NCI-H748 (cell line): ENCODE measurements around the gene LZTFL1.

Source experiments
- DNase-seq: peaks from one replicate; lab custom pipeline; 2025; ENCODE audit not compliant: unreplicated experiment; lab: John Stamatoyannopoulos, UW

LZTFL1 gene

DNA sequence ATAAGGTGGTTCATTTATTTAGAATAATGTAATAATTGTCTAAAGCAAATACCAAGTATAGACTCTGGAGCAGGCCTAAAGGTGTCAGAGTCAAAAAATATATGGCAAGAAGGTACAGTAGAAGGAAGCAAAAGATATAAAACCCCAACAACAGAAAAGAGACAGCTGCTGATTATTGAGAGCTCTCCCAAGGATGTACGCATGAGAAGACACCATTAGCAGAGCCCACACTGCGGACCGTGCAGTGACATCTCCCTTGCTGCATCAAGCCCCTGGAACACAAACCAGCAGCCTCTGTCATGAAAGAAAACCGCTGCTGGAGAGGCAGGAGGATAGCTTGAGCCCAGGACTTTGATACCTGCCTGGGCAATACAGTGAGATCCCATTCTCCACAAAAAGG lies 27.6 kb downstream of the LZTFL1 start:
- DNase-seq, result no peak

DNA sequence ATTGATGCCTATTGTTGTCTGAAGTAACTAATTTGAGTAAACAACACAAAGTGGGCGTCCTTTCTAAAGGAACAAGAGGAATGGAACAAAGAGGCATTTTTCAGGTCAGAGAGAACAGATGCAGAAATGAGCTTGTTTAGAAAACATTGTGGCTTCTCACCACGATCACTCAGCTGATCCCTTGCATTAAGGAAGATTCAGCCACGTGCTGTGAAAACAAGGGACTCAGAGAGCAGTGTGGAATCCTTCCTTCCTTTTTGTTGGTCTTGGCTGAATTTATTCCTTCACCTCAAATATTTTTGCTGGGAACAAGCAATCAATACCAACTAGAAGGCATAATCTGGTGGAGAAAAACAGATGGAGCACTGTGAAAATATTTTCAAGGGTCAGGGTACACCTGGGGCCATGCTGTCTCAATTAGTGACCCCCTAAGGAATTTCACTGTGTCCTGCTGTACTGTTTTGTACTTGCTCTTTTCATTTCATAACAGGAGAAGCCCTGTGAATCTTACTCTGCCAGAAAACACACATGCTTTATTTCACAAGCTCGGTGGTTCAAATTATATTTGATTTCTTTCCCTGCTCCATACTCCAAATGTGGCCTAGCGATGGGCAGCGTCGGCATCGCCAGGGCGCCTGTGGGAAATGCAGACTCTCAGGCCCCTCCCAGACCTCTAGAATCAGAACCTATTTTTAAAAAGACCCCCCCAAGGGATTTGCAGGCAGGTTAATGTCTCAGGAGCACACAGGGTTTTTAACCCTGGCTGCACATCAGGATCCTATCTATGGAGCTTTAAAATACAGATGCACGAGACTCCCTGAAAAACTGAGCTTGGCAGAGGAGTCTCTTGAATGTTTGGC lies 34.0 kb downstream of the LZTFL1 start:
- peak; percentile 88 for DNase-seq

DNA sequence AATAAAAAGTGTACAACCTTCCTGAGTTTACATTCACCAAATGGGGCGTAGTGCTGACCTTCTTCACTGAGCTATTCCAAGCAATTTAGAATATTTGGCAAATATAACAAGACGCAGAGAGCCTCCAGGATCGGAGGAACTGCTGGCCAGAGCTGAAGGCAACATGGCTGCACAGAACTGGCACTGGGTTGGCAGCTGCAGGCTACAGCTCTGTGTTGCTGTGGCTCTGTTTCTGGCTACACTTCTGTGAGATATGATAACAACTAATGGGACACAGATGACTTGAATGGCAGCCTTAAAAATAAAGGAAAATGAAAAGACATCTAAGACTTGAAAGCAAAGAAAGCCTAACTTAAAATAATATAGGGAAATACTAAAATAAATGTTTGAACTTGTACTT lies 34.8 kb downstream of the LZTFL1 start:
- DNase-seq, result peak; percentile 50

DNA sequence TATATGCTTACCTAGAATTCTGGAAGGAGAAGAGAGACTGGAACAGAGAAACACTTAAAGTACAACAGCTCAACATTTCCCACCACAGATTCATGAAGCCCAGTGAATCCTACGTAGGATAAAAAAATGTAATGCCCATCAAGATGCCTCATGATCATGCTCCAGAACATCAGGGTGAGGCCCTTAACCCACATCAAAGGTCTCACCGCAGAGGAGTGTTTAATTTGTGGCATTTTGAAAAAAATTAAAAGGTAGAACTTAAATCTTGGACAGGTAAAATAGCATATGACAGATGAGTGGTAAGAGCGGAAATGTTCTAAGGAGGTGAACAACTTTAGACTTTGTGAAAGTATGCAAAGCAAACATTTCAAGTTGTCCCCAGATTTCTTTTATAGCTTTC lies 35.8 kb downstream of the LZTFL1 start:
- DNase-seq, result no peak

DNA sequence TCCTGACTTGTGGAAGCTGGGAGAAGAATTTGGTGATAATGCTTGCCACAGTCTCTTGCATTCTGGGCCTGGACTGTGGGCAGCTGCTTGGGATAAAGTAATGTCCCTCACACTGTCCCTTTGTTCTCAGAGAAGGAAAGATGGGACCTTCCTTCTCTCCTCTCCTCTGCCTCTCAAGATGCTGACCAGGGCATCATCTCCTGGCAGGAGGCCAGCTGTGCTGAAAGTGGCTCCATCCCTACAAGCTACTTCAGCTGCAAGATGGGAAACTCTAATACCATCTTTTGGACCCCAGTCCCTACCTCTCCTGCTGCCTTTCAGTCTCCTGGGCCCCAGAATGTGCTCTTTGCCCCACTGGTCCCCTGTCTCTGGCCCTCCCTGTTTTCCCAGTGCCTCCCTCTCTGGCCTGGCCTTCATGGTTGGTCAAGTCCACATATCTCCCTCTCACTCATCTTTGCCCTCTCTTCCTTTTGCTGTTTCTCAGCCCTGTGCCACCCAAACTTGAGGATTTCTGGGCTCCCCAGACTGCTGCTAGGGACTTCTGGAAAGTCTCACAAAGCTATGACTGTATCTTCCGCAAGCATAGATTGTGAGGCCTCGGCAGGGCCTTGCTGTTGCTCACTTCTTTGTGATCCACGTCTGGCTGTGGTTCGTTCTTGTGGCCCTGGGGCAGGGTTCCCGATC lies 38.5 kb downstream of the LZTFL1 start:
- DNase-seq, result no peak

DNA sequence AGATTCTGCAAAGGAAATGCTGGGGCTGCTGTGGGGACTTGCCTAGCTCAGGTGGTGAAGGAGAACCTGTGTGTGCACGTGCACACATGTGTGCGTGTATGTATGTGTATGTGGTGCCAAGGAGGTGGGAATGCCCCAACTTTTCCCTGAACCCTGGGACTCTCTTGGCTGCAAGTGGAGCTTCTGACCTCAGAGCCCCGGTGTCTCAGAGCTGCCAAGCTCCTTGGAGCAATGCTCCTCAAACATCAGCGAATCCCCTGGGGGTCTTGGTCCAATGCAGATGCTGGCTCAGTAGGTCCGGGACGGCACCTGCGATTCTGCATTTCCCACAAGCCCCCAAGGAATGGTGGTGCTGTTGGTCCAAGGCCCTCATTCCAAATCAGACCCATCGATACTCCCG lies 39.8 kb downstream of the LZTFL1 start:
- no peak for DNase-seq

DNA sequence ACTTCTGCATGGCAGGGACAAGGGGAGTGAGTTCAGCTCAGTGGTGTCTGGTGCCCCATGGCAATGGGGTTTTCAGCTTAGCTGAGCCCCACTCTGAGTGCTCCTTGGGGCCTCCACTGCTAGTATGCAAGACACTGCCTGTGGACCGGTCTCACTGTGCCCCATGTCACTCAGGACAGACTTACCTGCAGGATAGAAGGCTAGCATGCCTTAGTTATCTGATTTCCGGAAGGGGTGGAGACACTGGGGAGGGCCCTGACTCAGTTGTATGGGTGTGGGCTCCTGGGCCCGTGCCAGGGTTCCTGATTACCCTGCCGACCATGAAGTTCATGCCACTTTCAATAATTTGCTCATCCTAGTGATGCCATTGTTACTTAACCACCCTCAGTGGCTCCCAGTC lies 41.3 kb downstream of the LZTFL1 start:
- no peak for DNase-seq

DNA sequence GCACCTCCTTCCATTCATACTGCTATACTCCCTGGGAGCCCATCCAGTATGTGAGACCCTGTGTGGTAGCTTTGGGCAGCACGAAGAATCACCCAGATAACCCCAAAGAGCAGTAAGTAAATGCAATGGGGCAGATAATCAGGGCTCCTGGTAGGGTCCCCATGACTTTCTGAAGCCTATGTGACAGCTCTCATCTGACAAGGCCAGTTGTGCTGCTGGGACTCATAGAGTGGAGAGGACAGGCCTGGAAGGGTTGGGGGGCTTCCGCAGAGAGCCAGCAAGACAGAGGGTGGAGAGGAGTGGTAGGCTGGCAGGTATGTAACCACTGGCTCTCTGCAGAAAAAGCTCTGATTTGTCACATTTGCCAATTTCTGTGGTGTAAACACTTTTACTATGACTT lies 42.3 kb downstream of the LZTFL1 start:
- no peak for DNase-seq

DNA sequence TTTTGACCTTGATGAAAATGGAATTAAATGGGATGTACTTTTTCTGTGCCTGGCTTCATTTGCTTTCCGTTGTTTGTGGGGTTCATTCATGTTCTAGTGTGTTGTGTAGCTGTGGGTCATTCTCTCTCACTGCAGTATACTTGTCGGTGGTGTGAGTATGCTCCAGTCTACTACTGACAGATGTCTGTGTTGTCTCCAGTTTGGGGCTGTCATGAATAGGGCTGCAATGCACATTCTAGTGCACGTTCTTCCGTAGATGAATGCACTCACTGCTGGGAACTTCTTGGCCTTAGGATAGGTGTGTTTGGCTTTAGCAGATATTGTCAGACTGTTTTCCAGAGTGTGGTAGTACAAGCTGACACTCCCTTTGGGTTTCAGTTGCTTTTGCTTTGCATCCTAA lies 43.9 kb downstream of the LZTFL1 start:
- no peak for DNase-seq

DNA sequence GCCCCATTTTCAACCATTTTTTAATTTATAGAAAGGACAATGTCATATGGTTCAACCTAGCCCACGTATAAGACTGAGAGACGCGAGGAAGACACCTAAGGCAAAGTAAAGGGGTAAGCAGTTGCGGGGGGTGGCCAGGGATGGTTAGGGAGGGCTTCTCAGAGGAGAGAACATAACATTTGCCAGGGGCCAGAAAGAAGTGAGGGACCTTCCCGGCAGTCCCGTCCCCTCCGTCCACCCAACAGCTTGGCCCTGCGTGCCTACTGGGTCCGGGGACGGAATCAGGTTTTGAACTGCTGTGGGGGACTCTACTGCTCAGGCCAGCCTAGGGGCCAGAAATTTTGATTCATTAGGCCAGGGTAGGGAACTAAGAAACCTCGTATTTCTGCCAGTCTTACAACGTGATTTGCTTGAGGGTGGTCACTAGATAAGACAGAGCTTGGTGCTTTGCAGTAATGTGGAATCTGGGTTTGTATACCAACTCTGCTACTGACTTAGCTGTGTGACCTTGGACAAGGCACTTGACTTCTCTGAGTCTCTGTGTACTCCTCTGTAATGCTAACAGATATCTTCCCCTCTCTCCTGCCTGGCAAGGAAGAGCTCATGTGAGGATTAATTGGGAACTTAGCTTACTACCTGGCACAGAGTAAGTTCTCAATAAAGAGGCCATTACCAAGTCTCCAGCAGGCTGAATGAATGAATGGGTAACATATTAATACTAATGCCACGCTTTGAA lies 44.8 kb downstream of the LZTFL1 start:
- DNase-seq, result no peak

DNA sequence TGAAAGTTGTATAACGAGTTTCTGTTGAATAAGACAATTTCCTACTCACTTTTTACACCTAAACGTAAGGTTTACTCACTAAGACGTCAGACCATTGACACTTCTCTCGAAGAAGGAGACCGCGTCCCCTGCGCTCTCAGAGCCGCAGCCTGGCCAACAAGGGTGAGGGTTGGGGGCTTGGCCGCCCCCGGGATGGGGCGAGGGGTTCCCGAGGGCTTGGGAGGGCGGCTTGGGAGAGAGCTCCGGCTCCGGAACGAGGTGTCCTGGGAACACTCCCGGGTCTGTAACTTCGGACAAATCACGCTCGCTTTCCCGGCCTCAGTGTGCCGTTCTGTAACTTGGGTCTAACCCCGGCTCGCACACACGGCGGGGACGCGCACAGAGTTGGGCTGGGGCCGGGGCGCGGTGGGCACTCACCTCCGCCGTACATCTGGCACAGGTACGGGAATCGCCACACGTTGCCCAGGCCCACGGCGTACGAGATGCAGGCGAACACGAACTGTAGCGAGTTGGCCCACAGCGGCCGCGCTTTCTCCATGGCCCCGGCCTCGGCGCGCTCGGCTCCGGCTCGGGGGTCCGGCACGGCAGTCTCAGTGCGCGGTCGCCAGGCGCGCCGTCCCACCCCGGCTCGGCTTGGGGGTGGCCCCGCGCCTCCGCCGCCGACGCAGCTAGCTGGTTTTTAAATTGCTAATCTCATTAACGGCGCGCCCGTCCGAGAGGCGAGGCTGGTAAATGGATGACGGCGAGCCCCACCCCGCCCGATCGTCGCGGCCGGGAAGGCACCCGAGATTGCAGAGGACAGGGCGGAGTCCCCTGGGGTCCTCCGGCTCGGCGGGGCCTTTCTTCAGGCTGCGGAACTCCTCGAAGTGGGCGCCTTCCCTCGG lies 45.8 kb downstream of the LZTFL1 start, which contains the start of gene SLC6A20:
Gene SLC6A20 (minus strand): TSS at position 655 of the 884 bp plus-strand sequence. CDS start 117 bp downstream, at position 538.
- peak; percentile 47 for DNase-seq

DNA sequence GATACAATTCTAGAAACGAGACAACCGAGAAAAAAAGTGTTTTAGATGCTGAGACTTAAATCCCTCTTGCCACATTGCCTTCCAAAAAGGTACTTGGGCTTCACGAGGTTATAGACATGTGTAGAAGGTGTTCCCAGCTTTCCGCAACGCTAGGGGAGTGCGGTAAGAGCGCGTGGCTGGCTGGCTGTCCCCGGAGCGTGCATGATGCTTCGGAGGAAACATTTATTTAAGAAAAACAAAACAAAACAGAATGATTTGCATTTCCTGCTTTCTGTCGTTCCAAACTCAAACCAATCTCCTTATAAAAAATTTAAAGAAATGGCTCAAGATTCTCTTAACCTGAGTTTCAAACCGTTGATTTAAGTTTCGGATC lies 46.4 kb downstream of the LZTFL1 start:
- DNase-seq, result peak; percentile 3

DNA sequence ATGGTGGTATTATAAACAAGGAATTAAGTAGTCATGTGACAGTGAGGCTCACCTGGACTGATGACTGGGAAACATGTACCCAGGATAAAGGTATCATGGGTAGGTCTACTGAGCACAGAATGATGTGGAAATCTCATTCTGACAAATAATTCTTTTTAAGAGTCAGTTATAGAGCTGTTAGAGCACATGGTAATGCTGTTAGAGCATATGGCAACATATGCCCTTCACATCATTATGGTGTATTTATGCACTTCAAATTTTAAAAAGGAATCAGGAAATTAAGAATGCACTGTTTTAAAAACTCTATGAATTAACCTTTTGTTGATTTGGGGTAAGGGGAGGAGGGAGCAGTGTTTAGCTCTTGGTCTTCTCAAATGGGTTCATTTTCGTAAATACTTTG lies 47.3 kb downstream of the LZTFL1 start:
- DNase-seq, result no peak

DNA sequence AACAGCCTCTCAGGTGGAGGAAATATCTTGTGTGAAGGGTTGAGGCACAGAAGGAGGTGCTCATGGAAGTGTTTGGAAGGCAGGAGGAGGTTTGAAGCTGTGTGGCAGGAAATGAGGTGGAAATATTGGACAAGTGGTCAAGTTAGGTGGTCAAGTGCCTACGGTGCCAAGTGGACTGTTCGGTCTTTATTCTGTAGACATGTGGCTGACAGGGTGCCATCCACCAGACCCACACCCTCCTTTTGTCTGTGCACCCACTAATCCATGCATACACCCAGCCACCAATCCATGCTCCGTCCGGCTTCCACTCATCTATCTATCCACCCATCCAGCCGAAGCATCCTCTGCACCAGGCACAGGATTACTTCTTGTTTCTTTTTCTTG lies 47.8 kb downstream of the LZTFL1 start:
- no peak for DNase-seq

DNA sequence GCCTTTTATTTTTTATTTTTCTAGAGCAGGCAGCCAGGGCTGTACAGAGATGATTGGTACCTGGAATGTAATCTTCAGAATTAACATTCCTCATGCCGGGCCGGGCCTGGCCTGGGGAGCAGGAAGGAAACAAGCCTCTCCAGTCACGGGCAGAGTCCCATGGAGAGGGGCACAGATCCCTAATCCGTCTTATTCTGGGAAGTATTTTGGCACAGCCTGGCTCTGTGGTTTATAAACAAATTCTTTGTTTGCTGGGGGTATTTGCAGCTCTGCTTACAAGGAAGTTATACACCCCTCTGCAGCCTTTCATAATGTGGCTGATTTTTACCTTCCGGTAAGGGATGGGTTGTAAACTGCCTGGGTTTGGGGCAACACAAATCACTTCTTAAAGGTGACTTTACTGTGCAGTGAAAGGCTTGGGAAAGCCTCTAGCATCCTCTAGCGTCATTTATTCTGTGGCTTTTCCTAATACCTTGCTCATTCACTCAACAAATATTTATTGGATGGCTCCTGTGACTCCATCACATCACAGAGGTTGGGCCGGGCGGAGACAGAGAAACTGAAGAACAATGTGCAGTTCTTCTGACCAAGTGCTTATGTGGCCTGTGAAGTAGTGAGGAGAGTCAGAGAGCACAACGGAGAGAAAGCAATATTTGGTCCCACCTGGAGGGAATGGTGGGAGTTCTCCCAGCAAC lies 48.3 kb downstream of the LZTFL1 start:
- DNase-seq, result no peak

DNA sequence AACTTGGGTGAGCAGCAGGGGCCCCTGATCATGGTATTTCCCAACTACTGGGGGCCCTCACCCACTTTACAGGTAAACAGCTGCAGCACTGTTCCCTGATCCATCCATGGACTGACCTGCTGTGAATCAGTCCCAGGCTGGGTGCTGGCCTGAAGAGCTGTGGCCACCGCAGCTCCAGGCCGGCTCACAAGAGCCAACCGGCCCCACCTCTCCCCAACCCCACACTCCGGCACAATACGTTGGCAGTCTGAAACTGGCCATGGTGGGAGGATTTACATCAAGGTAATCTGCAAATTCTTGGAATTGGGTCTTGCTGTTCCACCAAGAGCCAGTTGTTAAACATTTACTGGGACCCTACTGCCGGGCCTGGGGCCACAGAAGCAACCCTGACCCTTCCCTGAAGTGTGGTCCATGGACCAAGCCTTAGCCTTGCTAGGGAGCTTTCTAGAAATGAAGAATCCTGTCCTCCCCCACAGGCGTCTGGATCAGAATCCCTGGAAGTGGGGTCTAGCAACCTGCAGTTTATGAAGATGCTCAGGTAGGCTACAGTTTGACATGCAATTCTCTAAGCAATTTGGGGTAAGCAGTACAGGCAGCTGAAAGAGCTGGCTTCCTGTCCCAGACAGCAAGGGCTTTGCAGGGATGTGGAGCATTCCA lies 49.3 kb downstream of the LZTFL1 start:
- DNase-seq, result no peak

DNA sequence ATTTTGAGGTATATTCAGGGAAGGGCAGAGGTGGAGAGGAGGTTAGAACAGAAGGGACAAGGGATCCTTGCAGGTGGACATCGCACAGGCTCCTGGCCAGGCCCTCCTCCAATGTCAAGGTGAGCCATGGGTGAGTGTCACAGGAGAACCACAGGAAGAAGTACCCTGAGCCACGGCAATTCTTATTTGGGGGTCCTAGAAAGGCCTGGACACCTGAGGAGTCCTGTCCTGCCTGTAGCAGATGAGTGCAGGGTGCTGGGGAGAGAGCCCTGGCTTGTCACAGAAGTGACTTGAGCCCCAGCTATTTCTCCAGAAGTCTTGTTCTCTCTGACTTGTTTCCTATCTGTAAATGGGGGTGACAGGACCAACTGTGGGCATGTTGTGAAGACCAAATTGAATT lies 49.9 kb downstream of the LZTFL1 start:
- DNase-seq, result no peak

DNA sequence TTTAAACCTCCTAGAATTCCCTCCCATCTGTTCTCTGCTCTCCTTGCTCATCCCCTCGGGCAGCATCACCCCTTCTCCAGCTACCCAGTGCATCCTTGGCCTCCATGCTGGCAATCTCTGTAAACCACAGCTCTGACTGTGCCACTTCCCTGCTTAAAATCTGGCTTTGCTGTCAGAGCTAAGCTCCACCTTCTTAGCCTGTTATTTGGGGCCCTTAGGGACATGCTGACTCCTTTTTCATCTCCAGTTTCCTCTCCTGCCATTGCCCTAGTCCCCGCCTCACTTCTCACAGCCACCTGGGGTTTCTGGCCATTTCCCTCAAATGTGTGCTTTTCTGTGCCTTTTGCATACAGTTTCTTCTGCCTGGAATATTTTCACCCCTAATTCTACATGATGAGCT lies 51.3 kb downstream of the LZTFL1 start:
- no peak for DNase-seq

DNA sequence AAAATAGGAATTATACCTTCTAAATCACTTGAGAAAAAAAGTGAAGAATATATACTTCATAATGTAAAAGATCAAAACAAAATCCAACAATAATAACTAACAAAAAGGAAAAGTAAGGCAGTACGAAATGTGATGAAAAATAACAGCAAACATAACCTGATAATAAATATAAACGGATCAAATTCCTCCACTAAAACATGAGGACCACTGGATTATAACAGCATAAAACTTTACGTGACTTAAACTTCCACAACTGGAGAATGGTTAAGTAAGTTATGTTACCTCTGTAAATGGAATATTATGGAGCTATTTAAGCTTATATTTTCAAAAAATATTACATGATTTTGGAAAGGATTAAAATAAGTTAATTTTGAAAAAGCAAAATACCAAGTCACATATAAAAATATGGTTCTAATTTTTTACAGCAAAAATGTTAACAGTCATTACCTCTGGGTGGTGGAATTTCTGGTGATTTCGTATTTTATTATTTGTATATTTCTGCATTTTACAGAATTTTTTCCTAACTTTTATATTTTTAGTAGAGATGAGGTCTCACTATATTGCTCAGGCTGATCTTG lies 52.6 kb downstream of the LZTFL1 start:
- no peak for DNase-seq
